Stimulated activated naive CD4-positive, alpha-beta T cell treated with Interleukin-2 at 50 U/mL for 16 hours (primary cell): ENCODE results near the gene DIABLO.
"Not testable (repeated sequence)": the region's sequence is repeated elsewhere in the genome, so short reads cannot be mapped to it uniquely, and the experiment has no call there.

Experiments
- DNase-seq: peaks from one replicate; lab custom pipeline; 2025; lab: John Stamatoyannopoulos, UW

DIABLO gene

DNA sequence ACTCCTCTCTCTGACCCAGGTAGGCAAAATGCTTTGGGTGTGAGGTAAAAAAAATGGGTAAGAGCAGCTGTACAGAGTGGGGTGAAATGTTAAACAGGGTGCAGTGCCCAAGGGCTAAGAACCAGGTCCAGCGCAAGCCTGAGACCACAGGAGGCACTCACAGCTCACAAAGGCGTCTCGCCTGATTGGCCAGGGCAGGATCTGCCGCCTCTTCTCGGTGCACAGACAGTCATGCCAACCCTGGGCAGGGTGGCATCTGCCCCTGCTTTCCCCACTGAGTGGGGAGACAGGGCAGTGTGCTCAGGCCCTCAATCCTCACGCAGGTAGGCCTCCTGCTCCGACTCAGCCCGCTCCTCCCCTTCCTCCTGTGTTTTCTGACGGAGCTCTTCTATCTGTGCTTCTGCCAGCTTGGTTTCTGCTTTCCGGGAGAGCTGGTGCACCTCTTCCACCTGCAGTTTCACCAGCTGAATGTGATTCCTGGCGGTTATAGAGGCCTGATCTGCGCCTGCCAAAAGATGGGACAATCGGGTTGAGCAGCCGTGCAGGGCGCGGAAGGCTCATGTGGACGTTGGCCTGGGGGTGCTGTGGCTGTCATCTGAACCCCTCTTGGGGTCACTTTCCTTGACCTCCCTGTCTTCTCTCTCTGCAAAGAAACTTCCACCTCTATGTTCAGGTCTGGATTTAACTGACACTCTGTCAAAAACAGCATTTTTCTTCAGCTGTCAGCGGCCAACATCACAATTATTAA is 17.6 kb downstream of the DIABLO start:
- no peak for DNase-seq

DNA sequence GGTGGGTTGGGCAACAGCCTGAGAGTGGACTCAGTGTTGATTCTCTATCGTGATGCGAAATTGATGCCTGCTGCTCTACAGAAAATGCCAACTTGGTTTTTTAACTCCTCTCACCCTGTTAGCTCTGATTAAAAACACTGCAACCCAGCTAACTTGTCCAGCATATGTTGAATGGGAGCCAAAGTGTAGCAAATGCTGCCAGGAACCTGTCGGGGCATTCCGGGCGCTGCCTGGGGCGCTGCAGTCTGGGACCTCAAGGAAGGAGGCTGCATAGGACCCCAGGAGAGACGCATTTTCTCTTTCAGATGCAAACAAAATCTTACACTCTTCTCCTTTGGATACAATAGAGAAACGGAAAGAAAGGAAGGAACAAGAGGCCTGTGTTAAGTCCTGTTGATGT is 18.5 kb downstream of the DIABLO start:
- DNase-seq = no peak

DNA sequence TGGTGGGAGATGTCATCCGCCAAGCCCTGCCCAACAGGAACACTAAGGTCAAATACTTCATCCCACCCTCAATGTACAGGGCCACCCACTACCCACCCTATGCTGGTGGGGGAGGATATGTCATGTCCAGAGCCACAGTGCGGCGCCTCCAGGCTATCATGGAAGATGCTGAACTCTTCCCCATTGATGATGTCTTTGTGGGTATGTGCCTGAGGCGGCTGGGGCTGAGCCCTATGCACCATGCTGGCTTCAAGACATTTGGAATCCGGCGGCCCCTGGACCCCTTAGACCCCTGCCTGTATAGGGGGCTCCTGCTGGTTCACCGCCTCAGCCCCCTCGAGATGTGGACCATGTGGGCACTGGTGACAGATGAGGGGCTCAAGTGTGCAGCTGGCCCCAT is 18.9 kb downstream of the DIABLO start:
- DNase-seq = no peak

DNA sequence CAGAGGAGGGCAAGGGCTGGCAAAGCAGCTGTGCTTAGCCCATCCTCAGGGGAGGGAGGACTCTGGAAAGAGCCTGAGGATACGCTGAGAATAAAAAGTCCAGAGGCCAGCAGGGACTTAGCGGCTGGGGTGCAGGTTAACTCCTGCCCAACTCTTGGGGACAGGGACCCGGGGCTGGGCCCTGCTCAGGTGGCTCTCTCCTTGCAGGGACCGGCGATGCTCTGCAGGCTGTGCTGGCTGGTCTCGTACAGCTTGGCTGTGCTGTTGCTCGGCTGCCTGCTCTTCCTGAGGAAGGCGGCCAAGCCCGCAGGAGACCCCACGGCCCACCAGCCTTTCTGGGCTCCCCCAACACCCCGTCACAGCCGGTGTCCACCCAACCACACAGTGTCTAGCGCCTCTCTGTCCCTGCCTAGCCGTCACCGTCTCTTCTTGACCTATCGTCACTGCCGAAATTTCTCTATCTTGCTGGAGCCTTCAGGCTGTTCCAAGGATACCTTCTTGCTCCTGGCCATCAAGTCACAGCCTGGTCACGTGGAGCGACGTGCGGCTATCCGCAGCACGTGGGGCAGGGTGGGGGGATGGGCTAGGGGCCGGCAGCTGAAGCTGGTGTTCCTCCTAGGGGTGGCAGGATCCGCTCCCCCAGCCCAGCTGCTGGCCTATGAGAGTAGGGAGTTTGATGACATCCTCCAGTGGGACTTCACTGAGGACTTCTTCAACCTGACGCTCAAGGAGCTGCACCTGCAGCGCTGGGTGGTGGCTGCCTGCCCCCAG is 19.6 kb downstream of the DIABLO start:
- DNase-seq = no peak

DNA sequence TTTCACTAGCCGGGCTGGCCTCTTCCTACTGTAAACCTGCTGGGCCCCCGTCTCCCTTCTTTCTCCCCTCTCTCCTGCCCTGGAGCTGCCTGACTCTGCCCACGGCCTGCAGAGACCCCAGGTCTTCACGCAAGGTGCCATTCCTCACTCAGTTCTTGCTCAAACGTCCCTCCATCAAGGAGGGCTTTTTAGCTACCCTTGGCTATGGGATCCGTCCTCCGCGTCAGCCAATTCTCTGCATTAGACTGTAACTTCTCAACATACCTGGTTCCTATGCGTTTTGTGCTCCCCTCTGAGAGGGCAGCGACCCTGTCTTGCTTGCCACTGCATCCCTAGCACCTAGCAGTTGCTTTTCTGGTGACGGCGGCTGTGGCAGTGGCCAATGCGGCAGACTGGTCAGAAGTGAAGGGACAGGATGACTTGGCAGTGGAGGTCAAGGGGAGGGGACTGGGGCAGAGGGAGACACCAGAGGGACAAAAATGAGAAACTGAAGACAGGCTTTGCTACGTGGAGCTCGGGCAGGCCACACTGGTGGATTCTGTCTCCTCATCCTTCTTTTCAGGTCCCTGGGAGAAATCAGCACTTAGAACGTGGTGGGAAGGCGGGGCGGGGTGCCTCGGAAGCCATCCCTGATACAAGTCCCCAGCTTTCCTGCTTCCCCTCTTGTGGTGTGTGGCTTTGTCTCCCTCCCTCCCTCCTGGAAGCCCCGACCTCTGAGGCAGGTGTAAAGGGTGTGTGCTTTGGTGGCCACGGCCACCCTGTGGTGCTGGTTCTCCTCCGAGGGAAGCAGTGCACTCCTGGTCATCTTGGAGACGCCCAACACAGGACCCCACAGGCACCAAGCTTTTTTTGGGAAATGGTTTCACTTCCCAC is 20.6 kb downstream of the DIABLO start:
- DNase-seq = no peak

DNA sequence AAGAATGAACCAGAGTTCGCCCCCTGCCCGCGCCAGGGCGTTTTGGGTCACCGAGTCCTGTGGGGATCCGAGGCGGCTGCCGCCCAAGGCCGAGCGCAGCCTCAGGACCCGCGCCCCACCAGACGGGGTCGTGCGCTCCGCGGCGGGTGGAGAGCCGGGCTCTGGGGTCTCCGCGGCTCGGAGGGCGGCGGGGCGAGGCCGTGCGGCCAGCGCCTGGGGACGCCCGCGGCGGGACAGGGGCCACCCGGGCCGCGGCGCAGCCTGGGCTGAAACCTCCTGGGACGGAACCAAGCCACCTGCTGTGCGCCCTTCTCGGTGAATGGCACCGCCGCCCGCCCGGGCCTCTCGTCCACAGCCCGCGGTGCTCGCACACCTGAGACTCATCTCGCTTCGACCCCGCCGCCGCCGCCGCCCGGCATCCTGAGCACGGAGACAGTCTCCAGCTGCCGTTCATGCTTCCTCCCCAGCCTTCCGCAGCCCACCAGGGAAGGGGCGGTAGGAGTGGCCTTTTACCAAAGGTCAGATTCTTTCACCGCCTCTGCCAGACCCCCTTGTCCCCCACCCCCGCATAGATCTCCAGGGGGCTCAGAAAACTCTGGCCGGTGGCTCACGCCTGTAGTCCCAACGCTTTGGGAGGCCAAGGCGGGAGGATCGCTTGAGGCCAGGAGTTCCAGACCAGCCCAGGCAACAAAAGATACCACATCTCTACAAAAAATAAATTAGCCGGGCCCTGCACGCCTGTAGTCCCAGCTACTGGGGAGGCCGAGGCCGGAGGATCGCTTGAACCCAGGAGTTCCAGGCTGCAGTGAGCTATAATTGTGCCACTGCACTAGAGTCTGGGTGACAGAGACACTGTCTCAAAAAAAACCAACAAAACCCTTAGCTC is 21.4 kb downstream of the DIABLO start:
- no peak for DNase-seq

DNA sequence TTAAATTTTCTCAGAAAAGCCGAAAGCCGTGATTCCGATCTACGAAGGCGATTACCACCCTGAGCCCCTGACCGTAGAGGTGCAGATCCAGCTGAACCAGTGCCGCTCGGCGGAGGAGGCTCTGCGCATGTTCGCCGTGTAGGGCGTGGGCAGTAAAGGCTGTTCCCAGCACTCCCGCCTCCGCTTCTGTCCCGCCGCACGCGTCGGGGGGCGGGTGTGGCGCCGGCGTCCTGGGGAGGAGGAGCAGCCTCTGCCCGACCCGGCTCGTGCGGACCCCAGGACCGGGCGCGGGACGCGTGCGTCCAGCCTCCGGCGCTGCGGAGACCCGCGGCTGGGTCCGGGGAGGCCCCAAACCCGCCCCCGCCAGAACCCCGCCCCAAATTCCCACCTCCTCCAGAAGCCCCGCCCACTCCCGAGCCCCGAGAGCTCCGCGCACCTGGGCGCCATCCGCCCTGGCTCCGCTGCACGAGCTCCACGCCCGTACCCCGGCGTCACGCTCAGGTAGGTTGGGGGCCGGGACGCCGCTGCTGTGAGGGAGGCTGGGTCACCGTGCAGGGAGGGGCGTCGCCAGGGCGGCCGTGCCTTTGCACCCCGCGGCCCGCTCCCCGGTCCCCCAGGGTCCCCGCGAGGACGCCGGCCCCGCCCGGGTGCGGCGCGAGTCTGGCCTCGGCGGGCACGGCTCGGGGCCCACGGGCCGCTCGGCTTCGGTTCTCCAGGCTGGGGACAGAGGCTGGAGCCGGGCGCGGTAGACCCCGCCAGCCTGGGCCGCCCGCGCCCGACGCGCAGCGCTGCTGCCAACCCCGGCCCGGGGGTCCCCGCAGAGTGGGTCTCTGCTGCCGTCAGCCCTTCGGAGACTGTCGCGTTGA is 22.3 kb downstream of the DIABLO start, which contains the start of gene B3GNT4:
Gene B3GNT4, plus strand, starts transcription at position 409 of the 866 bp plus-strand sequence. CDS start 910 bp downstream, outside the sequence.
- peak; percentile 73 for DNase-seq

DNA sequence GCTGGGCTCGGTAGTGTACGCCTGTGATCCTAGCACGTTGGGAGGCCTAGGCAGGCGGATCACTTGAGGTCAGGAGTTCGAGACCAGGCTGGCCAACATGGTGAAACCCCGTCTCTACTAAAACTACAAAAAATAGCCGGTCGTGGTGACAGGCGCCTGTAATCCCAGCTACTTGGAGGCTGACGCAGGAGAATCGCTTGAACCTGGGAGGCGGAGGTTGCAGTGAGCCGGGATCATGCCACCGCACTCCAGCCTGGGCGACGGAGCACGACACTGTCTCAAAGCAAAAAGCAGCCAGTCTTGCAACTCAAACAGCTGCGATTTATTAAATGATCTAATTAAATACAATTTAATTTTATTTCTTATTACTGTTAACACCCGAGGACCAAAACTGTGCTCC is 23.0 kb downstream of the DIABLO start:
- DNase-seq = not testable (repeated sequence)

DNA sequence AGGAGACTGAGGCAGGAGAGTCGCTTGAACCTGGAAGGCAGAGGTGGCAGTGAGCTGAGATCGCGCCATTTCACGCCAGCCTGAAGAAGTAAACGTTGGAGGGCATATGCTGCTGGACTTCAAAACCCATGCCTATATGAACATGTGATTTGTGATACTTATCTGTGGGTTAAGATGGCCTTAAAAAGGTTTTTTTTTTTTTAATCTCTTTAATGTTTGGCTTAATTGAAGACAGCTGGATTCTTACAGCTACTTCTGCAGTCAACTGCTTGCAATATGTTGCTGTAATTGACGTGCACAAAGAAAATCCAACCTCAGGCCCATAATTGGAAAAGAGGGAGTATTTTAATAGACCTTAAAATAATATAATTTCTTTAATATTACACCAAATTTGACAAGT is 23.8 kb downstream of the DIABLO start:
- no peak for DNase-seq

DNA sequence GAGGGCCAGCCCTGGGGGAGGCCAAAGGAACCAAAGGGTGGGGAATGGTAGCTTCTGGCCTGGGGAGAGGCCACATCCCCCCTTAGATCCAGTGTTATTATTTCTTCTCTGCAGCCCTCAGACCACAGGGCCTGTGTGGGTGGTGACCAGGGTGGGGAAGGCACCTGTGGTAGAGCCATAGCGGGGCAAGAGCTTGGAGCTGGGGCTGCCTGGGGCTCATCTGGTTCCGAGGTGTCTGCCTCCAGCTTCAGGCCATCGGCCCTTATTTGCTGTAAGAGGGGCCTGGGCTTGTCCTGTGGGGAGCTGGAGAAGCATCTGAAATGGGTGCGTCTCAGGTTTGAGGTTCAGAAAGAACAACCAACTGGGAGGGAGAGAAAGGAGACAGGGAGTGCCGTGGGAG is 24.5 kb downstream of the DIABLO start:
- DNase-seq = no peak

DNA sequence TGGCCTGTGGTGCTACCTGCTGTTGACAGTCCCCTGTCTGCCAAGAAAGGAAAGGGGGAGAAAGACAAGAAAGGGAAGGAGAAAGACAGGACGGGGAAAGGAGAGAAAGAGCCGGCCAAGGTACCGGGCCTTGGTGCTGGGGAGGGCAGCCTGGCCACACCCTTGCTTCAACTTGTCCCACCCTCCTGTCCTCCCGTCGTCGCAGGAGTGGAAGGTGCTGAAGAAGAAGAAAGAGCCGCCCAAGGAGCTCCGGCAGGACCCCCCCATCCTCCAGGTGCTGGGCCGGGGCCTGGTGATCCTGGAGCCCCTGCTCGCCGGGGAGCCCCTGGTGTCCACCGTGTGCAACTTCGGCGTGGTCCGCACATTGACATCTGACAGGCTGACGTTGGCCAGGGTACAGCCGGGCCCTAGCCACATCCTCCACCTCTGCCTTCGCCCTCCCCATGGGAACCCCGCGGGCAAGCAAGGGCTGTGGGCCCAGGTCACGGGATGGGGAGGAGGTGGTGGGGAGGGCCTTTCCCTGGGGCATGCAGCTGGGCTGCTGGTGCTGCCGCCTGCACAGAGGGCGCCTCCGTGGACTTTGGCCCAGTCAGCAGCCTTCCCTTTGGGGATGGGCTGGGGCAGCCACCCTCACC is 25.2 kb downstream of the DIABLO start:
- no peak for DNase-seq

DNA sequence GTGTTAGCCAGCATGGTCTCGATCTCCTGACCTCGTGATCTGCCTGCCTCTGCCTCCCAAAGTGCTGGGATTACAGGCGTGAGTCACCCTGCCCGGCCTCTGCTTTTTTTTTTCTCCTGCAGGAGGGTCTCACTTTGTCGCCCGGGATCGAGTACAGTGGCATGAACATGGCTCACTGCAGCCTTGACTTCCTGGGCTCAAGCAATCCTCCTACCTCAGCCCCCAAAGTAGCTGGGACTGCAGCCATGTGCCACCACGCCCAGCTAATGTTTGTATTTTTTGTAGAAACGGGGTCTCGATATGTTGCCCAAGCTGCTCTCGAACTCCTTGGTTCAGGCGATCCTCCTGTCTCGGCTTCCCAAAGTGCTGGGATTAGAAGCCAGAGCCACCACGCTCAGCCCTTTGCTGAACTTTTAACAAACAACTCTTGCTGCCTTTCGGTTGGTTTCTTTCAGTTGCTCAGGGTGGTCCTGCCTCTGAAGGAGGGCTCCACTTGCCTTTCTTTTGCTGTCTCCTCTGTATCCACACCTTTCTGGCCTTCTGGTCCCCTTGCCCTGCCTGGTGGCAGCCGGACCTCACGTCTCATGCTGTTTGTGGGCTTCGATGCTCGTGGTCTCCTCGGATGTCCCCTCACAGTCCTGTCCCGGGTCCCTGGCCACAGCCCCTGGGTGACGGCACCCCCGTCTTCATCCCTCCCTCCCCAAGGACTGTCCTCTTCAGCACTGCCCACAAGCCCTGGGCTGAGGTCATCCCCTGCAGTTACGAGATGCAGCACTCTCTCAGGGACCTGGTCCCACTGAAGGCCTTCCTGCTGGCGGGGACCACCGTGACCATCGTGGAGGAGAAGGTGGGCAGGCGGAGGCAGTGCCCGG is 26.1 kb downstream of the DIABLO start:
- no peak for DNase-seq

DNA sequence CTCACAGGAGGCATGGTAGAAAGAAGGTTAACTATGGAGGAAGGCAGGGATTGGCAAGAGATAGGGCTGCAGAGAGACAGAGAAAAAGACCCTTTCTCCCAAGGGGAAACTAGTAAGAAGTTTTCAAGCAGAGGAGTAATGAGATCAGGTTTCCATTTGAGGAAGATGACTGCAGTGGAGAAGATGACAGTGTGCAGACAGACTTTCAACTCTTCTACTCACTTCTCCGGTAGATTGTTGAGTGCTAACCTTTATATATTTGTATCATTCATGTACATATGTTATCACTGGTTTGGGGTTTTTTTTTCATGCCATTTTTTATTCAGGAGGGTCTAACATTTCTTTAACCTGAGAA is 28.3 kb downstream of the DIABLO start:
- DNase-seq = no peak

DNA sequence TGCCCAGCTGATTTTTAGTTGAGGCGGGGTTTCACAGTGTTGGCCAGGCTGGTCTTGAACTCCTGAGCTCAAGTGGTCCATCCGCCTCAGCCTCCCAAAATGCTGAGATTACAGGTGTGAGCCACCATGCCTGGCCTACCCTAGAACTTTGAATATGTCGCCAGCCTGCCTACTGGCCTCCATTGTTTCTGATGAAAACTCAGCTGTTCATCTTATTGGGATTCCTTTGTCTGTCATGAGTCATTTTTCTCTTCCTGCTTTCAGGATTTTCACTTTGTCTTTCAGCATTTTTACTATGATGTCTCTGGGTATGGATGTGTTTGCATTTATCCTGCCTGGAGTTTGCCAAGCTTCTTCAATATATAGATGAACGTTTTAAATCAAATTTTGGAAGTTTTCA is 30.4 kb downstream of the DIABLO start:
- DNase-seq = no peak

DNA sequence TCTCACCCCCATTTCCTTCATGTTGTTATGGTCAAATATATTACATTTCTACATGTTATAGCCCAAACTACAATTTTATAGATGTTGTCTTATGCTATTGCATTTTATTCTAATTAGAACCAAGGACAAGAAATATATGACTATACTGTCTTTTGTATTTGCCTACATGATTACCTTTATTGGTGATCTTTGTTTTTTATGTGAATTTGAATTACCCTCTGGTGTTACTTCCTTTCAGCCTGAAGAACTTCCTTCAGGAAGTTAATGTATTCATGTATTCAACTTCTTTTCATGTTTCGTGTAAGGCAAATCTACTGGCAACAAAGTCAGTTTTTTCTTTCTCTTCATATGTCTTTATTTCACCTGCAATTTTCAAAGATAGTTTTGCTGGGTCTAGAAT is 31.0 kb downstream of the DIABLO start:
- DNase-seq = no peak

DNA sequence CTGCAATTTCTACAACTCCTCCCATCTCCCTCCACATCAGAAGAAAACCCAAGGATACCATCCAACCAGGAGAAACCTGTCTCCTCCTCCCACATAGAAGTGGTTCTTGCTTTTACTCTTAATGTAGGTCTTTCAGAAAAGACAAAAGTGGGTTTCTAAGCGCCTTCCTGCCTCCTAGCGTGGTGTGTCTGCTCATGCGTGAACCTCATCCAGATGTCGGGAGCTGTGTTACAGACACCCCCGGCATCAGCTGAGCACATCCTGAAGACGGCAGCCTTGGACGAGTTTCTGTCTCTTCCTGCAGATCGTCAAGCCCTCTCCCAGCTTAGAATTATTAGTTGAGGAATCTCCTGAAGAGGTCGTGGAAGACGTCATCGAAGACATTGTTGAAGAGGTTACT is 33.4 kb downstream of the DIABLO start:
- DNase-seq = no peak

DNA sequence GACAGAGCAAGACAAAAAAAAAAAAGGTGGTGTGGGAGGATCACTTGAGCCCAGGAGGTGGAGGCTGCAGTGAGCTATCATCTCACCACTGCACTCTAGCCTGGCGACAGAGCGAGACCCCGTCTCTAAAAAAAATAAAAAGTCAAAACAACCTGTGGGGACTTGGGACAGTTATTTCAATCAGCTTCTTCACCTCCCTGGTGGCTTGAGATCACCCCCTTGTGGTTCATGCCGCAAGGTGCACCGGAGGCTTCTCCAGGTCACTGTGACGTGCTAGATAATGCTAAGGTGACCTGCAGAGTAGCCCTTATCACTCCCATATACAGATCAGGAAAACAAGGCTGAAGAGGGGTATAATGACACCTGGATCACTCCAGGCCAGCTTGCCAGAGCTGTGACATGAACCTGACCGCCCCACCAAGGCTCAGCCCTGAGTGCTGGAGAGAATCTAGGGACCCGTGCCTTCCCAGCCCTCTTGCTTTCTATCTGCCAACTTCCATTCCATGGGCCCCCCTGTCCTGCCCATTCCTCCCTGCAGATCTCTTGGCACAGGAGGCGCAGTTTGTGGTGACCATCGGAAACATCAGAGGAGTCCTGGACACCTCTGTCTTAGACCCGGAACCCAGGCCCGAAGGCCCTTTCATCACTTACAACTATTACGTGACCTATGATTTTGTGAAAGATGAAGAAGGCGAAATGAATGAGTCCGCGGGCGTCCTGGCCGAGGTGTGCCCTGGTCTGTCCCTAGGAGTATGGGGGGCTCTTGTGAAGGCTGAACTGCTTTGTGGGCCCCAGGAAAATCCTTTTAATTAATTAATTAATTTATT is 34.8 kb downstream of the DIABLO start:
- peak; percentile 56 for DNase-seq
